ENCODE results near the gene AGBL4. TPM values are rescaled to one million over a fixed set of nuclear protein-coding genes. Genes with fewer than 3 reads are reported as not detected.

AGBL4 gene
- polyA plus RNA-seq, 1 experiment = not detected

- no peak for DNase-seq (ENCODE audit: low read depth, low spot score)
- Histone ChIP-seq H3K9me3 (ENCODE audit: control insufficient read depth, insufficient read depth, low read length) (no peaks in the 10 kb centered on the region), H3K27me3 (ENCODE audit: control insufficient read depth, insufficient read depth, low read length) (no peaks in the 10 kb centered on the region), H3K27ac (ENCODE audit: low read depth, low read length) (no peak overlapping the region), H3K4me3 (ENCODE audit: low read depth, low read length) (no peak overlapping the region)
- ChIA-PET CTCF (interaction anchor here (0.9 kb wide), 1 partner anchor 64 kb away, joined by 3 read pairs; no protein-coding TSS in a partner anchor), POLR2A (no interaction called here)
- TF ChIP-seq, protein P1, sequence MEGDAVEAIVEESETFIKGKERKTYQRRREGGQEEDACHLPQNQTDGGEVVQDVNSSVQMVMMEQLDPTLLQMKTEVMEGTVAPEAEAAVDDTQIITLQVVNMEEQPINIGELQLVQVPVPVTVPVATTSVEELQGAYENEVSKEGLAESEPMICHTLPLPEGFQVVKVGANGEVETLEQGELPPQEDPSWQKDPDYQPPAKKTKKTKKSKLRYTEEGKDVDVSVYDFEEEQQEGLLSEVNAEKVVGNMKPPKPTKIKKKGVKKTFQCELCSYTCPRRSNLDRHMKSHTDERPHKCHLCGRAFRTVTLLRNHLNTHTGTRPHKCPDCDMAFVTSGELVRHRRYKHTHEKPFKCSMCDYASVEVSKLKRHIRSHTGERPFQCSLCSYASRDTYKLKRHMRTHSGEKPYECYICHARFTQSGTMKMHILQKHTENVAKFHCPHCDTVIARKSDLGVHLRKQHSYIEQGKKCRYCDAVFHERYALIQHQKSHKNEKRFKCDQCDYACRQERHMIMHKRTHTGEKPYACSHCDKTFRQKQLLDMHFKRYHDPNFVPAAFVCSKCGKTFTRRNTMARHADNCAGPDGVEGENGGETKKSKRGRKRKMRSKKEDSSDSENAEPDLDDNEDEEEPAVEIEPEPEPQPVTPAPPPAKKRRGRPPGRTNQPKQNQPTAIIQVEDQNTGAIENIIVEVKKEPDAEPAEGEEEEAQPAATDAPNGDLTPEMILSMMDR (IDR thresholded peaks at IDR 0.05; ENCODE audit: low read depth, low read length) = no peak
These were observed 1282.4 kb downstream of the AGBL4 start for GRCh38 chr1:48741380-48741779.

GRCh38 chr1:48740621-48741020, 1283.1 kb downstream of the AGBL4 start:
- ChIA-PET CTCF (interaction anchor here (0.9 kb wide), 1 partner anchor 63 kb away, joined by 3 read pairs; no protein-coding TSS in a partner anchor), POLR2A (no interaction called here)
- Histone ChIP-seq H3K4me3 (ENCODE audit: low read depth, low read length) (no peak overlapping the region), H3K9me3 (ENCODE audit: control insufficient read depth, insufficient read depth, low read length) (no peaks in the 10 kb centered on the region), H3K27ac (ENCODE audit: low read depth, low read length) (no peak overlapping the region), H3K27me3 (ENCODE audit: control insufficient read depth, insufficient read depth, low read length) (no peaks in the 10 kb centered on the region)
- TF ChIP-seq, protein P1 (IDR thresholded peaks at IDR 0.05; ENCODE audit: low read depth, low read length) = no peak
- no peak for DNase-seq (ENCODE audit: low read depth, low spot score)

GRCh38 chr1:48739091-48739490, 1284.7 kb downstream of the AGBL4 start:
- Histone ChIP-seq H3K27ac (ENCODE audit: low read depth, low read length) (no peak overlapping the region), H3K9me3 (ENCODE audit: control insufficient read depth, insufficient read depth, low read length) (no peaks in the 10 kb centered on the region), H3K4me3 (ENCODE audit: low read depth, low read length) (no peak overlapping the region), H3K27me3 (ENCODE audit: control insufficient read depth, insufficient read depth, low read length) (no peaks in the 10 kb centered on the region)
- no peak for DNase-seq (ENCODE audit: low read depth, low spot score)
- TF ChIP-seq, protein P1 (IDR thresholded peaks at IDR 0.05; ENCODE audit: low read depth, low read length) = no peak
- CTCF ChIA-PET = no interaction called here
- POLR2A ChIA-PET = no interaction called here

- no peaks in the 10 kb centered on the region for H3K9me3 ChIP-seq (ENCODE audit: control insufficient read depth, insufficient read depth, low read length)
- ChIA-PET CTCF (no interaction called here), POLR2A (no interaction called here)
- H3K27me3 ChIP-seq (ENCODE audit: control insufficient read depth, insufficient read depth, low read length) = no peaks in the 10 kb centered on the region
- no peak overlapping the region for H3K4me3 ChIP-seq (ENCODE audit: low read depth, low read length)
- no peak overlapping the region for H3K27ac ChIP-seq (ENCODE audit: low read depth, low read length)
- TF ChIP-seq, protein P1 (IDR thresholded peaks at IDR 0.05; ENCODE audit: low read depth, low read length) = no peak
- DNase-seq (ENCODE audit: low read depth, low spot score) = no peak
These were observed 1285.4 kb downstream of the AGBL4 start for GRCh38 chr1:48738356-48738755.

DNA sequence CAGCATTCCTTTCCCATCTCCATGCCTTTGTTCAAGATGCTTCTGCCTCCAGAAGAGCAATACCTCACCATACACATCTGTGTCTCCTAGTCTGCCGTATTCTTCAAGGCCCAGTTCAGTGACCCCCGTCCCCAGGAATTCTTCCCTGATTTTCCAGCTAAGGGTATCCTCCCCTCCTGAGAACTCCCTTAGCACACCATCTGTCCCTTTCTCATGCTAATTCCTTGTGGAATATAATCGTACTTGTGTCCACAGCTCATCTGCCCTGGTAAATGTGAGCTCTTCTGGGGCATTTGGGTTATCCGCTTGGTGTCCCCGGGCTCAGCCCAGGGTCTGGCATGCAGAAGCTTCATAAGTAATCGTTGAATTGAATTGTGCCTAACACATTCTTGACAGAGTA, 1288.0 kb downstream of the AGBL4 start:
- ChIA-PET POLR2A (no interaction called here), CTCF (no interaction called here)
- TF ChIP-seq, protein P1 (IDR thresholded peaks at IDR 0.05; ENCODE audit: low read depth, low read length) = no peak
- H3K27me3 ChIP-seq (ENCODE audit: control insufficient read depth, insufficient read depth, low read length) = no peaks in the 10 kb centered on the region
- no peak for DNase-seq (ENCODE audit: low read depth, low spot score)
- H3K27ac ChIP-seq (ENCODE audit: low read depth, low read length) = no peak overlapping the region
- no peak overlapping the region for H3K4me3 ChIP-seq (ENCODE audit: low read depth, low read length)
- no peaks in the 10 kb centered on the region for H3K9me3 ChIP-seq (ENCODE audit: control insufficient read depth, insufficient read depth, low read length)

All from AG04450 (cell line).